ENCODE measurements around the gene SLC13A1. TPM values are rescaled to one million over a fixed set of nuclear protein-coding genes. Genes with fewer than 3 reads are reported as not detected.

SLC13A1 gene
- total and polyA plus RNA-seq, 4 donors, result not detected

- no peak for ATAC-seq (ENCODE audit: insufficient read depth, low FRiP score)
- DNase-seq, result no peak
- H3K4me1 ChIP-seq (ENCODE audit: control insufficient read depth in 5 of 5, insufficient read depth in 5 of 5, low read length in 5 of 5), result no peaks in the 10 kb centered on the region
- no peak overlapping the region for H3K27ac ChIP-seq (ENCODE audit: low read depth in 1 of 2, low read length in 1 of 2)
- H3K9ac ChIP-seq (ENCODE audit: insufficient read depth in 1 of 2, low read length in 2 of 2), result no peak overlapping the region
- H3K27me3 ChIP-seq (ENCODE audit: control insufficient read depth in 3 of 3, insufficient read depth in 3 of 3, low read length in 2 of 3), result no peaks in the 10 kb centered on the region
- H3K4me3 ChIP-seq, result no peak overlapping the region
- WGBS, 2 donors, result 84 to 87% methylated on average over 1 of the region's 1 CpG
- TF ChIP-seq CTCF (IDR thresholded peaks at IDR 0.05; ENCODE audit: control extremely low read depth, extremely low read depth), result no peak
- H3K9me3 ChIP-seq (ENCODE audit: control insufficient read depth in 4 of 4, insufficient read depth in 3 of 4, low read length in 3 of 4), result no peaks in the 10 kb centered on the region
- no peaks in the 10 kb centered on the region for H3K36me3 ChIP-seq (ENCODE audit: control insufficient read depth in 4 of 4, insufficient read depth in 4 of 4, low read length in 4 of 4)
Observed at GRCh38 chr7:123131961-123132360, 67.8 kb downstream of the SLC13A1 start.

DNA sequence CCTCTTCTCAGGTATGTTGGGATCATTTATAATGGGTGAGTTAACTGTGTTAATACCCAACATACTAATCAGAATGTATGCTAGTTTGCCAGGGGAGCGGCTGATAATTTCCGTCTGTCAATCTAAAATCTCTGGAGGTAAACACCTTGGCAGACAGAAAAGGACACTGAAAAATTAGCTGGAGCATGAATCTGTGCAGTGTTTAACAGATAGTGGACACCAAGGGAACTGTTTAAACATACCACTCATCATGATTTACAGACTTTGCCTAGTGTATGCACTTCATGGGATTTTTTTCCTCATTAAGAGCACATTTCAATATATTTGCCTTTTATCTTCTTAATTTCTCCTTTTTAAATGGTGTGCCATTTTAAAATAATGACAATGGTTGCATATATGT, 68.2 kb downstream of the SLC13A1 start:
- H3K9ac ChIP-seq (ENCODE audit: insufficient read depth in 1 of 2, low read length in 2 of 2), result no peak overlapping the region

DNA sequence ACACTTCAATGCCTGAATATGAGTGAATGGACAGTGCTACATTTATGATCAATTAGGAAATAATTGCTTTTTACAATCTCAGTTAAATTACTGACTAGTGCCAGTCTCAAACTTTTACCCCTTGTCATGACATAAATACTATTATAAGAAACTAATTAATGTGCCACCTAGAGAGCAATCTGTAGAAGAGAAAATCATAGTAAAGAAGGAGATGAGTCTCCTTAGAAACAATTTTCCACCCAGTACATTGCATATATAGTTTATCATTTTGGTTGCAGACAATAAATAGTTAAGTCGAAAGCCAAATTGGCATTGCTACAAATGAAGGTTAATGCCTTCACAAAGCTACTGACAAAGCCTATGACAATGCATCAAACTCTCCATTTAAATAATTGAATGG, 68.6 kb downstream of the SLC13A1 start:
- ATAC-seq (ENCODE audit: insufficient read depth, low FRiP score) (no peak), DNase-seq (no peak)
- Histone ChIP-seq H3K27me3 (ENCODE audit: control insufficient read depth in 3 of 3, insufficient read depth in 3 of 3, low read length in 2 of 3) (no peaks in the 10 kb centered on the region), H3K9me3 (ENCODE audit: control insufficient read depth in 4 of 4, insufficient read depth in 3 of 4, low read length in 3 of 4) (no peaks in the 10 kb centered on the region), H3K4me3 (no peak overlapping the region), H3K27ac (ENCODE audit: low read depth in 1 of 2, low read length in 1 of 2) (no peak overlapping the region), H3K9ac (ENCODE audit: insufficient read depth in 1 of 2, low read length in 2 of 2) (no peak overlapping the region), H3K4me1 (ENCODE audit: control insufficient read depth in 5 of 5, insufficient read depth in 5 of 5, low read length in 5 of 5) (no peaks in the 10 kb centered on the region), H3K36me3 (ENCODE audit: control insufficient read depth in 4 of 4, insufficient read depth in 4 of 4, low read length in 4 of 4) (no peaks in the 10 kb centered on the region)
- 84 to 88% methylated on average over 1 of the region's 1 CpG for WGBS, 2 donors
- TF ChIP-seq CTCF (IDR thresholded peaks at IDR 0.05; ENCODE audit: control extremely low read depth, extremely low read depth), result no peak

More for the DNA sequence above, 68.2 kb downstream of the SLC13A1 start:
- TF ChIP-seq CTCF (IDR thresholded peaks at IDR 0.05; ENCODE audit: control extremely low read depth, extremely low read depth), result no peak
- 37 to 68% methylated on average over 2 of the region's 2 CpGs for WGBS, 2 donors
- Histone ChIP-seq H3K27me3 (ENCODE audit: control insufficient read depth in 3 of 3, insufficient read depth in 3 of 3, low read length in 2 of 3) (no peaks in the 10 kb centered on the region), H3K4me3 (no peak overlapping the region), H3K9me3 (ENCODE audit: control insufficient read depth in 4 of 4, insufficient read depth in 3 of 4, low read length in 3 of 4) (no peaks in the 10 kb centered on the region), H3K36me3 (ENCODE audit: control insufficient read depth in 4 of 4, insufficient read depth in 4 of 4, low read length in 4 of 4) (no peaks in the 10 kb centered on the region), H3K4me1 (ENCODE audit: control insufficient read depth in 5 of 5, insufficient read depth in 5 of 5, low read length in 5 of 5) (no peaks in the 10 kb centered on the region), H3K27ac (ENCODE audit: low read depth in 1 of 2, low read length in 1 of 2) (no peak overlapping the region)
- no peak for ATAC-seq (ENCODE audit: insufficient read depth, low FRiP score)
- no peak for DNase-seq

DNA sequence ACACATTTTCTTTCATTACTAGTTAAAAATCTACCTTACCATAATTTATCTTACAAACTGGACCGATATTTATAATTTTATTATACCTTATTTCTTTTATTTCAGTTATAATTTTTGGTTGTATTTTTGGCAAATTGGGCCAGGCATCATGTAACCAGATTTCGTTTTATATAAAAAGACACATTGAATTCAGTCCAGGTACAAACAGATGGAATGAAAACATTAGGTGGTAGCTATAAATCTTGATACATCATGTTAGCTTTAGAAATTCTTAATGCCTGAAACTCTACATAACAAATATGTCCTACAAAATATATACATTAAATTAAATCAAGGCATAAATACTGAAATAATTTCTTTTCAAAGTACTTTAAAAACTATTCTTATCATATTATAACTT, 73.1 kb downstream of the SLC13A1 start:
- 45 to 64% methylated on average over 2 of the region's 2 CpGs for WGBS, 2 donors
- H3K9ac ChIP-seq (ENCODE audit: insufficient read depth in 1 of 2, low read length in 2 of 2), result no peak overlapping the region
- H3K4me1 ChIP-seq (ENCODE audit: control insufficient read depth in 5 of 5, insufficient read depth in 5 of 5, low read length in 5 of 5), result no peaks in the 10 kb centered on the region
- DNase-seq (no peak), ATAC-seq (ENCODE audit: insufficient read depth, low FRiP score) (no peak)
- no peak for TF ChIP-seq CTCF (IDR thresholded peaks at IDR 0.05; ENCODE audit: control extremely low read depth, extremely low read depth)
- no peak overlapping the region for H3K27ac ChIP-seq (ENCODE audit: low read depth in 1 of 2, low read length in 1 of 2)
- no peaks in the 10 kb centered on the region for H3K27me3 ChIP-seq (ENCODE audit: control insufficient read depth in 3 of 3, insufficient read depth in 3 of 3, low read length in 2 of 3)
- no peaks in the 10 kb centered on the region for H3K36me3 ChIP-seq (ENCODE audit: control insufficient read depth in 4 of 4, insufficient read depth in 4 of 4, low read length in 4 of 4)
- H3K9me3 ChIP-seq (ENCODE audit: control insufficient read depth in 4 of 4, insufficient read depth in 3 of 4, low read length in 3 of 4), result no peaks in the 10 kb centered on the region
- H3K4me3 ChIP-seq, result no peak overlapping the region
